ELF-1 (cell line): ENCODE results near the gene CHRNA4.
A peak's percentile ranks its signal among the peaks of the same experiment; 100 is the strongest.
"Not testable (repeated sequence)": the region's sequence is repeated elsewhere in the genome, so short reads cannot be mapped to it uniquely, and the experiment has no call there.

Source experiments
- DNase-seq: peaks from one replicate; pipeline ENCODE4 v3.0.0-alpha.2; 2016; ENCODE audit warnings: low read depth, low spot score

The CHRNA4 gene

DNA sequence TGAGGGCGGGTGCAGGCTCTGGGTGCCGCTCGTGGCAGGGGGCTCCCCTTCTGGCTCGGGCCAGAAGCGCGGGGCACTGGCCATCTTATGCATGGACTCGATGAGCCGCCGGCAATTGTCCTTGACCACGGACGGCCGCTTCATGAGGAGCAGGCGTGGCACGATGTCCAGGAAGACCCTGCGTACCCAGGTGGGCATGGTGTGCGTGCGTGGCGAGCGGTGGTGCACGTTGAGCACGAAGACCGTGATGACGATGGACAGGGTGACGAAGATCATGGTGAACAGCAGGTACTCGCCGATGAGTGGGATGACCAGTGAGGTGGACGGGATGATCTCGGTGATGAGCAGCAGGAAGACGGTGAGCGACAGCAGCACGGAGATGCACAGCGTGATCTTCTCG, 11.0 kb downstream of the CHRNA4 start:
- DNase-seq, result no peak

DNA sequence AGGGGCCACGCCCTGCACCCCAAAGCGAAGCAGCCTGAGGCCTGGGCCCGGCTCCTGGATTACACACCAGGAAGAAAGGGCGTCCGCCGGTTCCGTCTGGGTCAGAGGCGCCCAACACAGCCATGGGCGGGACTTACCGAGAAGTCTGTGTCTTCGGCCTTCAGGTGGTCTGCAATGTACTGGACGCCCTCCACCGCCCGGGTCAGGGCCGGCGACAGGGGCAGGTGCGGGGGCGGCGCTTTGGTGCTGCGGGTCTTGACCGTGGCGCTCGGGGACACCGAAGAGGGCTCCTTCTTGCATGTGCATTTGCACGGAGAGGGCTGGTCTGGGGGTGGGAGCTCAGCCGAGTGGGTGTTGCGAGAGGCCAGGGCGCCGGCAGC, 11.6 kb downstream of the CHRNA4 start:
- no peak for DNase-seq

DNA sequence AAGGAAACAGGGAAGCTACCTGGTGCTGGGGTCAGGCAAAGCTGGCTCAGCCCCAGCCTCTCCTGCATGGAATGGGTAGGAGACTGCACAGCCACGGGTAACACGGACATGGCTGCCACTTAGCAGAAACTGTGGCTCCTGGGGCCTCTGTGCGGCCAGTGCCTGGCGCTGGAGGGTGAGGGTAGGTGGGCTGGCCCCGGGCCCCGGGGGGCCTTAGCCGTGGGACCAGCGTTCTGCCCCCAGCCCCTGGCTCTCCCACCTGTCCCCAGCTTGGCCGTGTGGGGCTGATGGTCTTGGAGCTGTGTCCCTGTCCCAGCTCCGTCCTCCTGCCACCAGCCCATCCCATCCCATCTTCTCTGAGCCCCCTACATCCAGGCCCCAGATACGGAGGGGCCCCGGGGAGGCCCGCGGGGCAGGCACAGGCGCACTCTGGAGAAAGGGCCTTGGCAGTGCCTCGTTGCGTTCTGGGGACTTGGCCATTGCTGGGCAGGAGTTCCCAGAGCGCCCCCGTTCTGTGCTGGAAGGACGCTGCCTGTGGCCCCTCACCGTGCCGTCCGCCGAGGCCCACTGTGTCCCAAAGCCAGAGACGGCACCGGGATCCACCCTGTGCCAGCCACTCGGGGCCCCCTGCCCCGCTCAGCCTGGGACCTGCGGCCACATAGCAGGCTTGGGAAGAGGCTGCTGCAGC, 12.2 kb downstream of the CHRNA4 start:
- DNase-seq, result no peak

DNA sequence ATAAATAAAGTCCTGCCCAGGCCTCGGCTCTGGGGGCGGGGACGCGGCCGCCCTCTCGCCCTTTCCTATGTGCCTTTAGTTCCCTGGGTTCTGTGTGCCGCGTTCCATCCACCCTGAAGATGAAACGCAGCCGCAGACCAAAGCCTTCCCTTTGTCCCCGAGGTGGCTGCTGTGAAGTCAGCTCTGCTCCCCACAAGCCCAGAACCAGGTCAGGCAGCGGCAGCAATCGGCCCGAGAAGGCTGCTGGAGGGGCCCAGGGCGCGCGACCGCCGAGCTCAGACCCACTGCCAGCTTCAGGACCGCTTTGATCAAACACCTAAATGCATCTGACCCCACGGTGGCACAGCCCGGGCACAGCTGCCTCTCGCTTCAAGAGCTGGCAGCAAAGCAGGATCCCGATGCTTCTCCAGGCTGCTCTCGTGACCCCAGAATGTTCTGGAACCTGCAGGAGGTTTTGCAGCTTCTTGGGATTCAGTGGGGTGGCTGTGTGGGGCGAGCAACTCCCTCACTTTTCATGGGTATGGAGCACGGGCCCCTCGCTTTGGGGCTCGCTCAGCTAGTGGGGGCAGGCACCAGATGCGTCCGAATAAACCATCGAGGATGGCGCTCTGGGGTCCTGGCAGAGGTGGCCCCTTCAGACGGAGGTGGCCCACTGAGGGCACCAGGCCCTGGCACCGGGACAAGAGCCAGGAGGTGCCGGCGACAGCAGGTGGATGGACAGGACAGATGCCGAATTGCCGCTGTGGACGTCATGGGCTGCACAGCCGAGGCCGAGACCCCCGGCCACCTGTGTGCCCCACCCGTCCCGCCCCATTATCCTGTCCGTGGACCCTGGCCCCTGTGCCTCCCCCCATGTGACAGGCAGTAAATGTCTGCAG, 13.0 kb downstream of the CHRNA4 start:
- no peak for DNase-seq

DNA sequence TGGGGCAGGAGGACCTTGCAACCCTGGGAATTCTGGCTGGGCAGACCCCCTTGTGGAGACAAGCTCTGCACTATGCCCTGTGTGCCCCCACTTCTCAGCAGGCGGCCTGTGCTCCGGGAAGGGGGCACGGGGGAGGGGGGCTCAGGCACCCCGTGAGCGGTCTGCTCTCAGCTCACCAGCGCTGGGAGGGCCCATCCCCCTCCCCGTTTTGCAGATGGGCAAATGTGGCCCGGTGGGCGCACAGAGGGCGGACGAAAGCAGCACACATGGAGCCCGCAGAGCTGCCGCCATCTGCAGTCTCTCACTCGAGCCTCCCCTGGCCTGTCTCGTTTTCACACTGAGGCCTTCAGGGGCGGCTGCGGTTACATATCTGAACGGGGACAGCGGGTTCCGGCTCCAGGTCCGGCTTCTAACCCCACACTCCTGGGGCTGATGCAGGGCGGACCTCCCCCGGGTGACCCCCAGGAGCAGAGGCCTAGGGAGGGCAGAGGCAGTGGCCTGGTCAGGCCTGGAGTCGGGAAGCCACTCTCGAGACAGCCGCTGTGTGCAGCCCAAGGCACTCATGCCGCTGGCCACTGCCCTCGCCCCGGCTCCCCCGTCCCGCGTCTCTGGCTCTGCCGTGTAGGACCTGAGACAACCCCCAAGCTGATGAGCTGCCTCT, 13.9 kb downstream of the CHRNA4 start:
- no peak for DNase-seq

DNA sequence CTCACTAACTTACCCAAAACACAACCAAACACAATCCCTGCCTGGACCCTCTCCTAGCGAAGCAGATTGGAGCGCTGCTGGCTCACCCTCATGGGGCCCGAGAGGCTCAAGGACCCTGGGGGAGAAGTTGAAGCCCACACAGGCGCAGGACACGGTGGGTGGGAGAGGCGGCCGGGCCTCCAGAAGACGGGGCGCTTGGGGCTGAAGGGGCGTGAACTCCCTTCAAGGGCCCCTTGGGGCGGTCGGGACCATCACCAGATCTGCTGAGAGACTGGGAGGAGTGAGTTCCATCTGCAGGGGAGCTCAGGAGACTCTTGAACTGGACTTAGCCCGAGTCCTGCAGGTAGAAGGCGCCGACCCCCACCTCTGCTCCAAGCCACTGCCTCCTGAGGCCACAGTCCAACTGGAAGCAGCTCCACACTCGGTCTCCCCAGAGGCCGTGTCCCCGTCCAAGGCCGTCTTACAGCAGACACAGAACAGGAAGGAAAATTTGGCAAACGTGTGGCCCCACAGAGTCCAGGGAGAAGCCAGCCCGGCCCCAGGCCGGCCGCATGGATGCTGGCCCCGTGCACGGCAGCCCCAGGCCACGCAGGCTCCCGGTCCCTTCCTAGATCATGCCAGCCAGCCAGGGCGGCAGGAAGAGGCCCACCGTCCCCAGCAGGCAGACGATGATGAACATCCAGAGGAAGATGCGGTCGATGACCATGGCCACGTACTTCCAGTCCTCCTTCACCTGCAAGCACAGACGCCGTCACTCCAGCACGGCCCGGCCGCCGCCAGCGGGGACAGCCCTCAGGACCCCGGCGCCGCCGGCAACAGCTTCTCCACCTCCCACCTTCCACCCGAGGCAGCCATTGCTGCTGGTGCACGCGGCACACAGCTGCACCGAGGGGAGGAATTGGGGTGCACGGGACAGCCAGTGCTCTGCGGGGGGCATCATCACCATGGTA, 14.7 kb downstream of the CHRNA4 start:
- no peak for DNase-seq

DNA sequence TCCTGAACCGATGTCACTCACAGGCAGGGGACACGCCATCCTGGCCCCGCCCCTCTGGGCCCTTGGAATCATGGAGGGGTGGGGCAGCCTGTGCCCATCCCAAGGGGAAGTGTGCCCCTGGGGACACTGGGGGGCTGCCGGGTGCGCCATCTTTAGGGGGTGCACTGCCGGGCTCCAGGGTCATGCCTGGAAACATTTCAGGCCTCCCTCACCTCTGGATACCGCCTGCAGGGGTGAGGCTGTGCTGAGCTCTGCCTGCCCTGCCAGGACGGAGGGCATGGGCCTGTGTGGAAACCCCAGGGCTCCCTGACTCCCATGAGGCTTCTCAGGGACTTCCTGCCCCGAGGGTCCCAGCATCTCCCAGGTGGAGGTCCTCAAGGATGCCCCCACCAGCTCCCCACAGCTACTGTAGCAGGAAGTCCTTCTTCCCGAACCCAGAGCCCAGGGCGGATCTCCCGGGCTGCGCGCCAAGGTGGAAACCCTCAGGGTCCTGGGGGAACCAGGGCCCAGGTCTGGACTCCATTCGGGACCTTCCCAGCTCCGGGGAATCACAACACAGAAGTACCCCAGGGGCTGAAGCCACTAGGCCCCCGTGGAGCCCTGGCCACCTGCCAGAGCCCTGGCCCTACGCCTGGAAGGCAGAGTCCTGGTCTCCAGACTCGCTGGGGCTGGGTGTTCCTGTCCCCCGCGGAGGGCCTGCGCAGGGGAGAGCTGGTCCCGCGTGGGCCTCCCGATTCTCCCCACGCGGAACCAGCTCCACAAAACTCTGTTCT, 15.6 kb downstream of the CHRNA4 start:
- DNase-seq, result no peak

DNA sequence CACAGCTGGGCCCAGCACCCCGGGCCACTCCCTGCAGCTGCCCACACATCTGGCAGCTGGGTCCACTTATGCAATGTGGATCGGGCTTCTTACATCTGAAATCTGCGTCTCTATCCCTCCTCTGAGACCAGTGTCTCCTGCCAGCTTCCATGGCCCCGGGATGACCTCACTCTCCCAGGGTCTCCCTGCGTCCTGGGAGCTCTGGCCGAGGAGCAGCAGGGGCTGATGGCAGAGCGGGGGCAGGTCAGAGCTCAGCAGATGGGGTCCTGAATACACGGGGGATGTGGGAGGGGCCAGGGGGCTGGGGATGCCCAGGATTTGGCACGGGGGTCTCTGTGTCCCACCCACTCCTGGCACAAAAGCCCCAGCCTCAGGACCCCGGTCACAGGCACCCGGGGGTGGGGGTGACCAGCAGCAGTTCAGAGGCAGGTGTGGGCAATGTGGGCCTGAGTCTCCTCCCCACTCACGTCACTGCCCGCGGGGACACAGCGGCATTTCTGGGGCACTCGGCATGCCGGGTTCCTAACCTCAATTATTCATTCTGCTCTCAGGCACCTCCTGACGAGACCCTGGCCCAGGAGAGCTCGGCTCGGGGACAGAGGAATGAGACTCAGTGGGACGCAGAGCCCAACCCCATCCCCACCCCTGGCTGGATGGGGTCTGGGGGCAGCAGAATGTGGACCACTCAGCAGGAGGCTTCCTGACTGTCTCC, 16.4 kb downstream of the CHRNA4 start:
- no peak for DNase-seq

DNA sequence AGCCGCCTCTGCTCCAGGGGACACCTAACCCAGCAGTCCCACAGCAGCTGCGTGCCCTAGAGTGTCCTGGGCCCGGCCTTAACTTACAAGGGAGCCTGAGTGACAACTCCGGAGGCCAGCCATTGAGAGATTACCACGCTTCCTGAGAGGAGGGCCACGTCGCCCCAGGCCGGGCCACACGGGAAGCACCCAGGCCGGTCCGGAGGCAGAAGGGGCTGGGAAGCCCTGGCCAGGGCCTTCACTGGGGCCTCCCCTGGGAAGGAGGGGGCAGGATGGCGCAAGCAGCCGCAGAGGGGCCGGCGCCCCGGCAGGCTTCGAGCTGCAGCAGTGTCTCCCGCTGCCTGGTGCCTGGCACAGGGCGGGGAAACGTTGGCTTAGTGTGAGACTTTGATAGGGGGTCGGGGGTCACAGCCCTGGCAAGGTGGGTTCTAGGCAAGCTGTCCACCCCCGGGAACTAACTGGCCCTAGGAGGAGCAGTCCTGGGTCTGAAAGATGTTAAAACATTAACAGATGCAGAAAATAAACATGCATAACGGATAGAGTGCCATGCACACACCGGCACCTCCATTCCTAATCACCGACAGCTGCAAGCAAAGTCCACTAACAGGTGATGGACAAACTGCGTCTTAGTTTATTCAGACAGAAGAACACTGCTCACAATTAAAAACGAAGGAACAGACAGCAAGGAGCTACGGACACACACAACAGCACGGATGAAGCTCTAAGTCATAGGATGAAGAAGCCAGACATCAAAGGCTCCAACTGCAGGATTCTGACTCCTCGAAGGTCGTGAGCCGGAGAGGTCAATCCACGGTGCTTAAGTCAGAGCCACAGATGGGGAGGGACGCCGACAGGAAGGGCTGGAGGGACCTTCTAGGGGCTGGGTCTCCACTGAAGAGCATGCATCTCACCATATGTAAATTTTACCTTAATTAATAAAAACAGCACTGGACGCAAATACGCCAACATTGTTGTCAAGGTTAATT, 17.4 kb downstream of the CHRNA4 start:
- DNase-seq, result peak; percentile 58

DNA sequence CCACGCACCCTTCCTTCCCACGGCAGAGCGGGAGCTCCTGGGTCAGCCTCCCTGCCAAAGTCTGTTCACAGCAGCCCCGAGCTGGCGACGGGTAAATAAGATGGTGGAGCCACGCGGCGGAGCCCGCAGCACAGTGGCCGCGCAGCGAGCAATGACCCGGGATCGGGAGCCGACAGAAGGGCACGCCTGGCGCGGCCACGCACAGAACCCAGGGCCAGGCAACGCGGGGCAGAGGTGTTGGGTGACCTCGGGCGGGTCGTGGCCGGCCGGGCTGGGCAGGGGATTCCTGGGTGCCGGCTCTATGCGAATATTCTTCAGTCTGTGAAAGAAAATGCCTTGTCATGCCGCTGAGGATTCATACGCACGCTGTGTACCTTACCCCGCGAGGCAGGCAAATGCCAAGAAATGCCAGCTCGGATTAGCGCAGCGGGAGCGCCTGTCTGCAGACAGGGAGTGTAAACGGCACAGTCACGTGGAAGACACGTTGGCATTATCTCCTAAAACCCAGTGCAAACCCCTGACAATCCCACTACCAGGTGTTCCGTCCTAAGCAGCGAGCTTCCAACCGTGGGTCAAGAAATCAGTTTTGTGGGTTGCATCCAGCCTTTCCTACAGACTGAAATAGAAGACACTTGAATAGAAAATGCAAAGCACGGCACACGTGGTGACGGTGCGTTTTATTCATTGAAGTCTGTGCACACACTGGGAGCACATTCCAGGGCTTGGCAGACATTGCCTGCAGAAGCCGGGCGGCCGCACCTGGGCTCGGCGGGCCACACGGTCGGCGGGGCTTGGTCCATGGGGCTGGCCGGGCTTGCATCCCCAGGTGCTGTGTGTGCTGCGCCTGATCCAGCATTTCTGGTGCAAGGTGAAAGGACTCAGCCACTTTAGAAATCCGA, 18.3 kb downstream of the CHRNA4 start:
- no peak for DNase-seq

DNA sequence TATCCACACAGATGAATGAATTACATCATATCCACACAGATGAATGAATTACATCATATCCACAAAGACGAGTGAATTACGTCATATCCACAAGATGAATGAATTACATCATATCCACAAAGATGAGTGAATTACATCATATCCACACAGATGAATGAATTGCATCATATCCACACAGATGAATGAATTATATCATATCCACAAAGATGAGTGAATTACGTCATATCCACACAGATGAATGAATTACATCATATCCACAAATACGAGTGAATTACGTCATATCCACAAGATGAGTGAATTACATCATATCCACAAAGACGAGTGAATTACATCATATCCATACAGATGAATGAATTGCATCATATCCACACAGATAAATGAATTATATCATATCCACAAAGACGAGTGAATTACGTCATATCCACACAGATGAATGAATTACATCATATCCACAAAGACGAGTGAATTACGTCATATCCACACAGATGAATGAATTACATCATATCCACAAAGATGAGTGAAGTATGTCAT, 20.9 kb downstream of the CHRNA4 start:
- not testable (repeated sequence) for DNase-seq

DNA sequence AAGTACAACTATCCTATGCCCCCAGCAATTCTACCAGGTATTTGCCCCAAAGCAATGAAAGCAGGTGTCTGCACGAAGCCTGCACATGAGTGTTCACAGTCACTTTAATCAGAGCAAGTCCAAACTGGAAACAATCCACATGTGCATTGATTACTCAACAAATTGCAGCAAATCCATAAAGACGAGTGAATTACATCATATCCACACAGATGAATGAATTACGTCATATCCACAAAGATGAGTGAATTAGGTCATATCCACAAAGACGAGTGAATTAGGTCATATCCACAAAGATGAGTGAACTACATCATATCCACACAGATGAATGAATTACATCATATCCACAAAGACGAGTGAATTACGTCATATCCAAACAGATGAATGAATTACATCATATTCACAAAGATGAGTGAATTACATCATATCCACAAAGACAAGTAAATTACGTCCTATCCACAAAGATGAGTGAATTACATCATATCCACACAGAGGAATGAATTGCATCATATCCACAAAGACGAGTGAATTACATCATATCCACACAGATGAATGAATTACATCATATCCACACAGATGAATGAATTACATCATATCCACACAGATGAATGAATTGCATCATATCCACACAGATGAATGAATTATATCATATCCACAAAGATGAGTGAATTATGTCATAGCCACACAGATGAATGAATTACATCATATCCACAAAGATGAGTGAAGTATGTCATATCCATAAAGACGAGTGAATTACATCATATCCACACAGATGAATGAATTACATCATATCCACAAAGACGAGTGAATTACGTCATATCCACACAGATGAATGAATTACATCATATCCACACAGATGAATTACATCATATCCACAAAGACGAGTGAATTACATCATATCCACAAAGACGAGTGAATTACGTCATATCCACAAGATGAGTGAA, 21.7 kb downstream of the CHRNA4 start:
- DNase-seq, result not testable (repeated sequence)

DNA sequence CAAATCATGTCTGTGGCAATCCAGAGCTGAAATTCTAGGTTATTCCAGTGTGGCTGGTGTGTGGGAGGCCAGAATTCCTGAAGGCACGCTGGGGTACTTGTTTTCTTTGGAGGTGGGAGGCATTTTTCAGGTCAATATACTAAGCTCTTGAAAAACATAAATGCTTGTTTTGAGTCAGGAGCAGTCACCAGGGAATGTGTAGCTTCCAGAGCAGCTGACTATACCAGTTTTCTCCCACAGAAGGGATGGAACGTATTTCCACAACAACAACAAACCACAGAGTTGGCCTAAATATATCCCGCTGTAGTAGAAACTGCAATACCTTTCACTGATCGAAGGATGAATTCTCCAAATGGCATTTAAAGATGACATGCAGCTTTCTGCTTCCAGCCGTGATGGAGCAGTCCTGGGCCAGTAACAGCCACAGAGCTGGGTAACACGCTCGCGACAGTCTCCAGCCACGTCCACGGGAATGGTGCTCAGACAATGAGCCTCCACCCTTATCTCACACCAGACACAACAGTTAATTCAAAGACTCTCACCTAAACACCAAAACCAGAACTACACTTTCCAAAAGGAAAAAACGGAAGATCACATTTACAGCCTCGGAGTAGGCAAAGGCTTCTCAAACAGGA, 23.2 kb downstream of the CHRNA4 start:
- no peak for DNase-seq

DNA sequence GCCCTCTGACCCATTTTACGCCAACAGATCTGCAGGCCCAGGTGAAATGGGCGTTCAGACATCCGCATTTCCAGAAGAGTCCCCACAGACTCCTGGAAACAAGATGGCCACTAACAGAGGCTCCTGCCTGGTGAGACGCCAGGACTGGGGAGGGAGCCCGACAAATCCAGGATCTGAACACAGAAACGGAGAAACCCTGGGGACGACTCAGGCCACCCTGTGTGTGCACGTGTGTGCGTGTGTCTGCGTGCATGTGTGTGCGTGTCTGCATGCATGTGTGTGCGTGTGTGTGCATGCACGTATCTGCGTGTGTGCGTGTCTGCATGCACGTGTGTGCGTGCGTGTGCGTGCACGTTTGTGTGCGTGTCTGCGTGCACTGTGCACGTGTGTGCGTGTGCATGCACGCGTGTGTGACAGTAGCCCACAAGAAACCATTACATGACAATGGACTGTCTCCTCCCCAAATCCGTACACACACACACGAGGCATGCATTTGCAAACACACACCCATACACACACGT, 24.9 kb downstream of the CHRNA4 start:
- DNase-seq, result no peak

DNA sequence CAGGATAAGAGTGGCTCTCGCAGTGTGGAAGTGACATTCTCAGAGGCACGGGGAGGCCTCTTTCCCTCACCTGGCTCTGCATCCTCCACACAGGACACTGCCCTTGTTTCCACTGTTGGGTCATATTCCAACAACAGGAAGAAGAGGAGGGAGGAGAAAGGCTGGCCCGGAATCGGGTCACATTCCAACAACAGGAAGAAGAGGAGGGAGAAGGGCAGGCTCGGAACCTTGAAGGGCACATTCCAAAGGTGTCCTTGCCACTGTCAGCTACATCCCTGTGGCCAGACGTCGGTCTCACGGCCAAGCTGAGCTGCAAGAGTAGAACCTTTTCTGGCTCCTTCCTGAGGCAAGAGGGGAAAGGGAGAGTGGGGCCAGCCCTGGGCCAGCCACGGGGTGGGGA, 25.4 kb downstream of the CHRNA4 start:
- no peak for DNase-seq

DNA sequence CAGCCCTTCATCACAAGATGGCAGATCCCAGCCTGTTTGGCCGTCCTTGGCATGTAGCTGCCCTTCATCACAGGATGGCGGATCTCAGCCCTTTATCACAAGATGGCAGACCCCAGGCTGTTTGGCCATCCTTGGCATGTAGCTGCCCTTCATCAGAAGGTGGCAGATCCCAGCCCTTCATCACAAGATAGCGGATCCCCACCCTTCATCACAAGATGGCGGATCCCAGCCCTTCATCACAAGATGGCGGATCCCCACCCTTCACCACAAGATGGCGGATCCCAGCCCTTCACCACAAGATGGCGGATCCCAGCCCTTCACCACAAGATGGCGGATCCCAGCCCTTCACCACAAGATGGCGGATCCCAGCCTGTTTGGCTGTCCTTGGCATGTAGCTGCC, 26.1 kb downstream of the CHRNA4 start:
- DNase-seq, result not testable (repeated sequence)
